Stomach smooth muscle (tissue), 2 donors: ENCODE results near the gene LPP.
A peak's percentile ranks its signal among the peaks of the same experiment; 100 is the strongest.

Source experiments
- H3K27ac ChIP-seq: one replicate; pipeline ENCODE4 v1.7.0; 2013; ENCODE audit warnings: mild to moderate bottlenecking, low read length, inconsistent platforms
- H3K27me3 ChIP-seq, 2 donors: one replicate each; pipeline ENCODE4 v1.7.0; 2013; ENCODE audit warnings: low read length in 2 of 2; ENCODE audit not compliant: insufficient read depth in 2 of 2, control insufficient read depth in 1 of 2
- H3K36me3 ChIP-seq, 2 donors: one replicate each; pipeline ENCODE4 v1.7.0; 2013; ENCODE audit warnings: low read length in 2 of 2; ENCODE audit not compliant: control insufficient read depth in 2 of 2, insufficient read depth in 2 of 2
- H3K4me1 ChIP-seq: one replicate; pipeline ENCODE4 v1.7.0; 2013; ENCODE audit warnings: low read length; ENCODE audit not compliant: control insufficient read depth, insufficient read depth
- H3K4me3 ChIP-seq, 2 donors: one replicate each; pipeline ENCODE4 v1.7.0; 2013; ENCODE audit warnings: low read length in 2 of 2
- H3K9ac ChIP-seq, 2 donors: one replicate each; pipeline ENCODE4 v1.7.0; 2013; ENCODE audit warnings: low read length in 2 of 2, mild to moderate bottlenecking in 1 of 2
- H3K9me3 ChIP-seq, 2 donors: one replicate each; pipeline ENCODE4 v1.7.0; 2013; ENCODE audit warnings: low read length in 2 of 2; ENCODE audit not compliant: control insufficient read depth in 2 of 2
- donor health status: healthy.
- donor health status: Pancreatic carcinoma.

The LPP gene

GRCh38 chr3:188296761-188297612 is 143.0 kb downstream of the LPP start:
- Histone ChIP-seq H3K4me3 (no peak overlapping the region), H3K9me3 (no peaks in the 10 kb centered on the region), H3K27ac (peak overlapping the region; percentile 85), H3K4me1 (peaks cover 52% of the 10 kb centered on the region), H3K36me3 (no peaks in the 10 kb centered on the region), H3K27me3 (no peaks in the 10 kb centered on the region), H3K9ac (peak overlapping the region in 1 of 2 donors; percentile 49)

- Histone ChIP-seq H3K9me3 (no peaks in the 10 kb centered on the region), H3K27me3 (no peaks in the 10 kb centered on the region), H3K9ac (peak overlapping the region; percentile 7 to 21), H3K36me3 (no peaks in the 10 kb centered on the region), H3K27ac (peak overlapping the region; percentile 72), H3K4me3 (no peak overlapping the region), H3K4me1 (peaks cover 50% of the 10 kb centered on the region)
These were observed 144.6 kb downstream of the LPP start for GRCh38 chr3:188298585-188298984.

- no peaks in the 10 kb centered on the region for H3K27me3 ChIP-seq
- no peaks in the 10 kb centered on the region for H3K9me3 ChIP-seq
- peak overlapping the region; percentile 7 to 21 for H3K9ac ChIP-seq
- H3K4me3 ChIP-seq: no peak overlapping the region
- H3K27ac ChIP-seq: peak overlapping the region; percentile 72
- no peaks in the 10 kb centered on the region for H3K36me3 ChIP-seq
- H3K4me1 ChIP-seq: peaks cover 47% of the 10 kb centered on the region
These were observed 145.1 kb downstream of the LPP start for GRCh38 chr3:188299068-188299467.

- no peaks in the 10 kb centered on the region for H3K27me3 ChIP-seq
- H3K9ac ChIP-seq: peak overlapping the region; percentile 7 to 21
- peaks cover 44% of the 10 kb centered on the region for H3K4me1 ChIP-seq
- no peaks in the 10 kb centered on the region for H3K9me3 ChIP-seq
- H3K4me3 ChIP-seq: no peak overlapping the region
- peak overlapping the region; percentile 72 for H3K27ac ChIP-seq
- H3K36me3 ChIP-seq: no peaks in the 10 kb centered on the region
These were observed 145.8 kb downstream of the LPP start for GRCh38 chr3:188299708-188300107.

- Histone ChIP-seq H3K9me3 (no peaks in the 10 kb centered on the region), H3K27me3 (no peaks in the 10 kb centered on the region), H3K4me1 (peaks cover 32% of the 10 kb centered on the region), H3K4me3 (no peak overlapping the region), H3K9ac (no peak overlapping the region), H3K27ac (peak overlapping the region; percentile 13), H3K36me3 (no peaks in the 10 kb centered on the region)
These were observed 147.2 kb downstream of the LPP start for GRCh38 chr3:188301147-188301546.

- Histone ChIP-seq H3K27ac (no peak overlapping the region), H3K4me3 (no peak overlapping the region), H3K4me1 (peaks cover 32% of the 10 kb centered on the region), H3K27me3 (no peaks in the 10 kb centered on the region), H3K36me3 (peaks cover 0 to 3% of the 10 kb centered on the region in 2 donors), H3K9ac (no peak overlapping the region), H3K9me3 (no peaks in the 10 kb centered on the region)
These were observed 149.4 kb downstream of the LPP start for GRCh38 chr3:188303286-188303799.

GRCh38 chr3:188303823-188304222 is 149.9 kb downstream of the LPP start:
- Histone ChIP-seq H3K4me3 (no peak overlapping the region), H3K27ac (no peak overlapping the region), H3K27me3 (no peaks in the 10 kb centered on the region), H3K9me3 (no peaks in the 10 kb centered on the region), H3K36me3 (peaks cover 0 to 3% of the 10 kb centered on the region in 2 donors), H3K4me1 (peaks cover 29% of the 10 kb centered on the region), H3K9ac (no peak overlapping the region)

- no peaks in the 10 kb centered on the region for H3K27me3 ChIP-seq
- H3K9ac ChIP-seq: no peak overlapping the region
- no peaks in the 10 kb centered on the region for H3K9me3 ChIP-seq
- peaks cover 23% of the 10 kb centered on the region for H3K4me1 ChIP-seq
- no peak overlapping the region for H3K4me3 ChIP-seq
- no peak overlapping the region for H3K27ac ChIP-seq
- peaks cover 0 to 3% of the 10 kb centered on the region in 2 donors for H3K36me3 ChIP-seq
These were observed 150.5 kb downstream of the LPP start for GRCh38 chr3:188304501-188304900.

- H3K36me3 ChIP-seq: peaks cover 0 to 3% of the 10 kb centered on the region in 2 donors
- no peaks in the 10 kb centered on the region for H3K9me3 ChIP-seq
- H3K9ac ChIP-seq: no peak overlapping the region
- no peak overlapping the region for H3K27ac ChIP-seq
- H3K4me1 ChIP-seq: peaks cover 21% of the 10 kb centered on the region
- H3K27me3 ChIP-seq: no peaks in the 10 kb centered on the region
- H3K4me3 ChIP-seq: no peak overlapping the region
These were observed 151.3 kb downstream of the LPP start for GRCh38 chr3:188305220-188305619.

- peaks cover 0 to 3% of the 10 kb centered on the region in 2 donors for H3K36me3 ChIP-seq
- H3K27me3 ChIP-seq: no peaks in the 10 kb centered on the region
- H3K4me1 ChIP-seq: peaks cover 21% of the 10 kb centered on the region
- no peak overlapping the region for H3K9ac ChIP-seq
- H3K4me3 ChIP-seq: no peak overlapping the region
- no peaks in the 10 kb centered on the region for H3K9me3 ChIP-seq
- H3K27ac ChIP-seq: no peak overlapping the region
These were observed 152.6 kb downstream of the LPP start for GRCh38 chr3:188306435-188307005.
